Left lung (tissue), 10 donors: Measurements from ENCODE around the gene PRDX5. TPM values are rescaled to one million over a fixed set of nuclear protein-coding genes. Genes with fewer than 3 reads are reported as not detected.
A peak's percentile ranks its signal among the peaks of the same experiment; 100 is the strongest.

Experiments used
- ATAC-seq: fragments of 200-7000 bp; cut with Tn5 transposase; one replicate; pipeline ENCODE4 v1.9.1; 2020; ENCODE audit warnings: moderate library complexity
- DNase-seq, 4 donors: peaks; one replicate each; pipeline ENCODE4 v3.0.0-alpha.2; 2013 to 2020
- H3K27ac ChIP-seq, 2 donors: fragments of 200-600 bp; sonication (generic) in 1 of 2; one replicate each; pipeline versions ENCODE4 v1.5.0 to v1.8.0; 2020 to 2021
- H3K27me3 ChIP-seq, 2 donors: fragments of 200-600 bp; sonication (generic) in 1 of 2; one replicate each; pipeline versions ENCODE4 v1.5.0 to v1.8.0; 2020 to 2021
- H3K36me3 ChIP-seq, 2 donors: fragments of 200-600 bp; sonication (generic) in 1 of 2; one replicate each; pipeline versions ENCODE4 v1.5.0 to v1.8.0; 2020 to 2021
- H3K4me1 ChIP-seq, 2 donors: fragments of 200-600 bp; one replicate each; pipeline ENCODE4 v1.8.0; 2021
- H3K4me3 ChIP-seq, 2 donors: fragments of 200-600 bp; sonication (generic) in 1 of 2; one replicate each; pipeline versions ENCODE4 v1.5.0 to v1.8.0; 2020 to 2021; ENCODE audit warnings: mild to moderate bottlenecking in 1 of 2
- H3K9me3 ChIP-seq, 2 donors: fragments of 200-600 bp; sonication (generic) in 1 of 2; one replicate each; pipeline versions ENCODE4 v1.5.0 to v1.8.0; 2020 to 2021
- intact Hi-C, 2 donors: fragments of 100-400 bp; cut with DNase I; formaldehyde crosslinking; loops; one replicate each; pipeline versions ENCODE4 v1.11.2 to v1.14.2; 2022
- polyA plus RNA-seq, 6 donors: library from polyadenylated mRNA; unstranded; fragments of 120-200 nt; gene quantifications; one replicate each; pipeline ENCODE4 v1.2.1, GENCODE V29; 2013; ENCODE audit not compliant: insufficient read length in 6 of 6
- total RNA-seq, 2 donors: library from RNA; stranded (reverse); fragmentation: NEBNext Ultra II Directional; extraction: Animal tissue kit (Norgen Biotek cat#: 25700); gene quantifications; one replicate each; pipeline ENCODE4 v1.2.1, GENCODE V29; 2021
- TF ChIP-seq, protein P1 (sequence below), 2 donors: fragments of 200-600 bp; sonication (generic) in 1 of 2; IDR thresholded peaks; one replicate each; pipeline versions ENCODE4 v1.5.0 to v1.8.0; 2021; ENCODE audit warnings: antibody characterized with exemption in 2 of 2
- donor health status: DM: no; HTN: yes; CAD: no.
- donor health status: DM: no; HTN: no; CAD: no.

PRDX5 gene
- total and polyA plus RNA-seq, 8 donors = 150 to 209 (median 177) TPM

DNA sequence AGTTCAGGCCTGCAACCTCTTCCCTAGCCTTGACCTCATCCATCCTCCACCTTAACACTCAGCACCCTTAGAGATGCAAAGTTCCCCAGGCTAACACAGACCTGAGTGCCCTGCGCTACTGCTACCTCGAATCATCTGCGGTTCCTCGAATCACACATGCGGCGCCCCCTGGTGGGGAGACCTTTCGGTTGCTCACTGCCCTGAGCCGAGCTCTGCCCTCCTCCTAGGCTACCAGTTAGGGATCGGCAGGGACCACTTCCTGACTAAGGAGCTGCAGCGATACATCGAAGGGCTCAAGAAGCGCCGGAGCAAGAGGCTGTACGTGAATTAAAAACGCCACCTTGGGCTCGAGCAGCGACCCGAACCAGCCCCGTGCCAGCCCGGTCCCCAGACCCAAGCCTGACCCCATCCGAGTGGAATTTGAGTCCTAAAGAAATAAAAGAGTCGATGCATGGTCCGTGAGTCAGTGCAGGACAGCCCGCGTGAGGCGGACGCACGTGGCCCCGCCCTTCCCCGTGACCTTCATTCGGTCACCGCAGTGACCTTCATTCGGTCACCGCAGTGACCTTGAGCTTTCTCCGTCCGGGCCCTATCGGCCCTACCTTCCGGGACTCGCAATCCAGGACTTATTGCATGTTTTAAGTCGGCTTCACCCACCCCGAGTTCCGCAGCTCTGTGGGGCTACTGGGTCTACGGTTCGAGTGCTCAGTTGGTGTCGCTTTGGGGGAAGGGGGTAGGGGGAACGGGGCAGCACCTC, 13.4 kb upstream of the PRDX5 start:
- intact Hi-C loops = loop anchor here in 1 of 2 donors (5.0 kb wide), 1 partner anchor 102 kb away; no protein-coding TSS in a partner anchor
- DNase-seq (peak; percentile 77 to 97 (median 91)), ATAC-seq (peak; percentile 58)
- Histone ChIP-seq H3K4me1 (peaks cover 24 to 47% of the 10 kb centered on the region in 2 donors), H3K4me3 (peak overlapping the region; percentile 29 to 85), H3K27me3 (peaks cover 8 to 15% of the 10 kb centered on the region in 2 donors), H3K9me3 (no peaks in the 10 kb centered on the region), H3K27ac (peak overlapping the region; percentile 94 to 95), H3K36me3 (peaks cover 0 to 16% of the 10 kb centered on the region in 2 donors)
- TF ChIP-seq, protein P1, sequence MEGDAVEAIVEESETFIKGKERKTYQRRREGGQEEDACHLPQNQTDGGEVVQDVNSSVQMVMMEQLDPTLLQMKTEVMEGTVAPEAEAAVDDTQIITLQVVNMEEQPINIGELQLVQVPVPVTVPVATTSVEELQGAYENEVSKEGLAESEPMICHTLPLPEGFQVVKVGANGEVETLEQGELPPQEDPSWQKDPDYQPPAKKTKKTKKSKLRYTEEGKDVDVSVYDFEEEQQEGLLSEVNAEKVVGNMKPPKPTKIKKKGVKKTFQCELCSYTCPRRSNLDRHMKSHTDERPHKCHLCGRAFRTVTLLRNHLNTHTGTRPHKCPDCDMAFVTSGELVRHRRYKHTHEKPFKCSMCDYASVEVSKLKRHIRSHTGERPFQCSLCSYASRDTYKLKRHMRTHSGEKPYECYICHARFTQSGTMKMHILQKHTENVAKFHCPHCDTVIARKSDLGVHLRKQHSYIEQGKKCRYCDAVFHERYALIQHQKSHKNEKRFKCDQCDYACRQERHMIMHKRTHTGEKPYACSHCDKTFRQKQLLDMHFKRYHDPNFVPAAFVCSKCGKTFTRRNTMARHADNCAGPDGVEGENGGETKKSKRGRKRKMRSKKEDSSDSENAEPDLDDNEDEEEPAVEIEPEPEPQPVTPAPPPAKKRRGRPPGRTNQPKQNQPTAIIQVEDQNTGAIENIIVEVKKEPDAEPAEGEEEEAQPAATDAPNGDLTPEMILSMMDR (IDR thresholded peaks at IDR 0.05) = peak; percentile 85 to 93

DNA sequence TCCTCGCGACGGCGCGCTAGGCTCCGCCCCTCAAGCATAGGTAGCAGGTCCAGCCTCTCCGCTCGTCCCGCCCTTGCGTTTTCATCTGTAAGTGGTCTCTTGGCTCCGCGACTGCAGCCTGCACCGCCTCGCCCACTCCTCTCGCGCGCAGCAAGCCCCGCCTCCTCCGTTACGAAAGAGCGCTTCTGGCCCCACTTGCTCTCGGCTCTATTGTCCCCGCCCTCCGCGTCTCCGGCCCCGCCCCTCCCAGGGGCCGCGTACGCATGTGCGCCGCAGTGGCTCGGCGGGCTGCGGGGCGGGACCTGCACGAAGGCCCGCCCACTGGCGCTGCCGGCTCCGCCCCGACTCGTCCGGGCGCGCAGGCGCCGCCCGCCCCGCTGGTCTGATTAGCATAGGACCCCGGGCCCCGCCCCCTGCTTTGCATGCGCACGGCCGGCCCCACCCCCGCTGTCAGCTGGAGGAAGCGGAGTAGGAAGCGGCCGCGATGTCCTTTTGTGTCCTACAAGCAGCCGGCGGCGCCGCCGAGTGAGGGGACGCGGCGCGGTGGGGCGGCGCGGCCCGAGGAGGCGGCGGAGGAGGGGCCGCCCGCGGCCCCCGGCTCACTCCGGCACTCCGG, 12.7 kb upstream of the PRDX5 start, which contains the start of gene ESRRA:
Gene ESRRA (plus strand): TSS at position 450 of the 616 bp plus-strand sequence. CDS start 1,656 bp downstream, outside the sequence.
- Histone ChIP-seq H3K36me3 (peaks cover 0 to 16% of the 10 kb centered on the region in 2 donors), H3K9me3 (no peaks in the 10 kb centered on the region), H3K4me3 (peak within 1 kb of the TSS; percentile 56 to 85), H3K27me3 (peaks cover 1 to 8% of the 10 kb centered on the region in 2 donors), H3K4me1 (peaks cover 19 to 41% of the 10 kb centered on the region in 2 donors), H3K27ac (peak within 1 kb of the TSS; percentile 94 to 95)
- peak; percentile 86 for ATAC-seq
- TF ChIP-seq, protein P1 (IDR thresholded peaks at IDR 0.05) = no peak
- DNase-seq = peak; percentile 98 to 100 (median 99)
- intact Hi-C loops = no loop called here

DNA sequence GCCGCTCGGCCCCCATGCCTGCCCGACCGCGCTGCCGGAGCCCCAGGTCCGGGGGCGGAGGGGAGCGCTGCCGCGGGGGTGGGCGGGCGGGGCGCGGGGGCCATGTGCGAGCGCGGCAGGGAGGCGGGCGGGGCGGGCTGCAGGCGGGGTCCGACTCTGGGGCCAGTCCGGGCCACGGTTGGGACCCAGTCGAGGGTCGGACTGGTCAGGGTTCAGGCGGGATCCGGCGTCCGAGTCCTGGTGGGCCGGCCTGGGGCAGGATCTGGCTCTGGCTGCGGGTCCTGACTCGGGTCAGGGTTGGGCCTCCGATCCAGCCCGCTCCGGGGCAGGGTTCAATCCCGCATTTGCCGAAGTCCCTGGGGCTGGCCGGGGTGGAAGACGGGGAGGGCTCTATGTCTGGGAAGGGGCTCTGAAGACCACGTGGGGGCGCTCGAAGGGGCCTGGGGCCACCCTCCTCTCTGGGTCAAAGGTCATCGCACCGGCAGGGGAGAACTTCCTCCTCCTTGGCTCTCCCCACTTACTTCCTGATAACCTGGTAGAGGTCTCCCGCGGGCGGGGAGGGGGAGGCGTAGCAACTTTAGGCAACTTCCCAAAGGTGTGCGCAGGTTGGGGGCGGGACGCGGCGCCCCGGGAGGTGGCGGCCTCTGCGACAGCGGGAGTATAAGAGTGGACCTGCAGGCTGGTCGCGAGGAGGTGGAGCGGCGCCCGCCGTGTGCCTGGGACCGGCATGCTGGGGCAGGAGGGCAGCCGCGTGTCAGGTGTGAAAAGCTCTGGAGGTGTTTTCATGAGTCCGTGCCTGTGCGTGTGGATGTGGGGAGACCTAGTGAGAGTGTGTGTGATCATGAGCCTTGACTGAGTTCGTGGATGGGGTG, 12.0 kb upstream of the PRDX5 start:
- H3K27me3 ChIP-seq = peaks cover 0 to 1% of the 10 kb centered on the region in 2 donors
- intact Hi-C loops = no loop called here
- H3K4me1 ChIP-seq = peaks cover 14 to 38% of the 10 kb centered on the region in 2 donors
- ATAC-seq = peak; percentile 26
- TF ChIP-seq, protein P1 (IDR thresholded peaks at IDR 0.05) = peak in 1 of 2 donors; percentile 12
- peaks cover 0 to 21% of the 10 kb centered on the region in 2 donors for H3K36me3 ChIP-seq
- H3K27ac ChIP-seq = peak overlapping the region; percentile 76 to 95
- peak overlapping the region; percentile 56 to 85 for H3K4me3 ChIP-seq
- peak in 2 of 4 donors; percentile 86 to 93 for DNase-seq
- H3K9me3 ChIP-seq = no peaks in the 10 kb centered on the region

DNA sequence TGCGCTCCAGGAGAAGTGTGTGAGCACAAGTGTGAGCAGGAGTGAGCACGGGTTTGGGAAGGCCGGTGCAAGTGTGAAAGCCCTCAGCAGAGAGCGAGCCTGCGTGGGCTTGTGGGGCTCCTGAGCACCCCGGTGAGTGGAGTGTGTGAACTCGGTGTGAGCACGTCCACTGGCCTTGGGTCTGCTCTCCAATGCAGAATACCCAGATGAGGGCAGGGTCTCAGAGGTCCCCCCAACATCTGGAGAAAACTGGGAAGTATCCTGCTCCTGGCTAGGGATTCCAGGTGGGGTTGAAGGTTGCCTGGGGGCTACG, 11.4 kb upstream of the PRDX5 start:
- TF ChIP-seq, protein P1 (IDR thresholded peaks at IDR 0.05) = no peak
- intact Hi-C loops = no loop called here

More for the DNA sequence above, 11.4 kb upstream of the PRDX5 start:
- peak overlapping the region; percentile 56 to 85 for H3K4me3 ChIP-seq
- no peaks in the 10 kb centered on the region for H3K27me3 ChIP-seq
- no peaks in the 10 kb centered on the region for H3K9me3 ChIP-seq
- peaks cover 14 to 32% of the 10 kb centered on the region in 2 donors for H3K4me1 ChIP-seq
- H3K27ac ChIP-seq = peak overlapping the region; percentile 76 to 95
- H3K36me3 ChIP-seq = peaks cover 0 to 27% of the 10 kb centered on the region in 2 donors
- ATAC-seq = no peak
- DNase-seq = no peak
